ENCODE data around the gene CAB39L. TPM values are rescaled to one million over a fixed set of nuclear protein-coding genes. Genes with fewer than 3 reads are reported as not detected.
A peak's percentile ranks its signal among the peaks of the same experiment; 100 is the strongest.

Gene CAB39L
- total RNA-seq (ENCODE audit: low replicate concordance): 19.9 and 23.3 TPM in 2 replicates

DNA sequence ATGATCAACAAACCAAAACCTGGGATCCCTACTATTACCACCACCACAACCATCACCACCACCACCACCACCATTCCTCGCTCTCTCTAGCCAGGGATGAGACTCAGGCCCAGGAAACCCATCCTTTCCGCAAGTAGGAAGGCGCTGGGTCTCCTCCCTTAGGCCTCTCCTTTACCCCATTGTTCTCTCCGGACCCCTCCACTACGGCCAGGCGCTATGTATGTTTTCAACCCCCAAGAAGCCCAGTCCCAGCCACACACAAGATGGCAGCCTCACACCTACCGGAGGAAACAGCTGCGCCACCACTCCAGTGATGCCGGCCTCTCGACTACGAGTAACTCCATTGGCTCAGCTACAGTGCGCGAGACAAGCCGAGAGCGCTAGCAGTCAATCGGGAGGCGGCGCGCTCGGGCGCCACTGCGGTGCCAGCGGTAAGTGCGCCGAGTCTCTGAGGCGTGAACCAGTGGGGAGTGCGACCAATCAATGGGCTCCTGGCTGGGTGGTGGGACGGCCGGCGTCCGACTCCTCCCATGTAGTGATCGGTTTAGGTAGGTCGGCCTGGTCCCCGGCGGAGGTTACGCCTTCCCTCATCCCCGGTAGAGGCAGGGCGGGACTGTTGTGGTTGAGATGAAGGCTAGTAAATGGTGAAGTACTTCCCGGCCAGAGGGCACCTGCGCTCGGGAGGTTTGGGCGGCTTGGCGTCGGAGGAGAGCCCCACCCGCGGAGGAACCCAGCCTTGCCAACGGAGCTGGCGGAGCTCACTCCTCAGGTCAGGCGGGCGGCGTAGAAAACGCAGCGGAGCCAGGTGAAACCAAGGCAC lies at the start of gene CAB39L, which contains the start of gene SETDB2:
TSS of gene CAB39L (minus strand) at position 361 of the 820 bp plus-strand sequence. CDS start 61,154 bp downstream, outside the sequence.
TSS of gene SETDB2 (plus strand) at position 571 of the 820 bp plus-strand sequence. CDS start 7,620 bp downstream, outside the sequence.
- DNase-seq (ENCODE audit: low read depth): peak; percentile 98
- TF ChIP-seq, protein P1, sequence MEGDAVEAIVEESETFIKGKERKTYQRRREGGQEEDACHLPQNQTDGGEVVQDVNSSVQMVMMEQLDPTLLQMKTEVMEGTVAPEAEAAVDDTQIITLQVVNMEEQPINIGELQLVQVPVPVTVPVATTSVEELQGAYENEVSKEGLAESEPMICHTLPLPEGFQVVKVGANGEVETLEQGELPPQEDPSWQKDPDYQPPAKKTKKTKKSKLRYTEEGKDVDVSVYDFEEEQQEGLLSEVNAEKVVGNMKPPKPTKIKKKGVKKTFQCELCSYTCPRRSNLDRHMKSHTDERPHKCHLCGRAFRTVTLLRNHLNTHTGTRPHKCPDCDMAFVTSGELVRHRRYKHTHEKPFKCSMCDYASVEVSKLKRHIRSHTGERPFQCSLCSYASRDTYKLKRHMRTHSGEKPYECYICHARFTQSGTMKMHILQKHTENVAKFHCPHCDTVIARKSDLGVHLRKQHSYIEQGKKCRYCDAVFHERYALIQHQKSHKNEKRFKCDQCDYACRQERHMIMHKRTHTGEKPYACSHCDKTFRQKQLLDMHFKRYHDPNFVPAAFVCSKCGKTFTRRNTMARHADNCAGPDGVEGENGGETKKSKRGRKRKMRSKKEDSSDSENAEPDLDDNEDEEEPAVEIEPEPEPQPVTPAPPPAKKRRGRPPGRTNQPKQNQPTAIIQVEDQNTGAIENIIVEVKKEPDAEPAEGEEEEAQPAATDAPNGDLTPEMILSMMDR (IDR thresholded peaks at IDR 0.05; ENCODE audit: insufficient read depth, low read length): peak; percentile 48
- peak within 1 kb of the TSS; percentile 97 for H3K4me3 ChIP-seq (ENCODE audit: low read depth, low read length)

DNA sequence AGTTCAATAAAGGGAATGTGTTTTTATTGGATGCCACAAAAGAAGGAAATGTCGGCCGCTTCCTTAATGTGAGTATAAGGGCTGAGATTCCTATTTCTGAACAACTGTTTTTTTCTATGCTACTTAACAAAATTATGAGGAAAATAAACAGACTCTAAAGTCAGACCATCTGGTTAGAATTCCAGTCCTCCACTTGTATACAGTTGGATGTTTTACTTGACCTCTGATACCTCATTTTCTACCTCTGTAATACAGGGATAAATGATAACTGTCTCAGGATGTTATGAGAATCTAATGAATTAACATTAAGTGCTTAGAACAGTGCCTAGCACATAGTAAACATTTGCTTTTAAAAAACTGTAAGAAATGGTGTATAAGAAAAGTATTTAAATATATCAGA lies 44.7 kb upstream of the CAB39L start:
- TF ChIP-seq, protein P1 (IDR thresholded peaks at IDR 0.05; ENCODE audit: insufficient read depth, low read length): no peak
- H3K4me3 ChIP-seq (ENCODE audit: low read depth, low read length): no peak overlapping the region
- no peak for DNase-seq (ENCODE audit: low read depth)

DNA sequence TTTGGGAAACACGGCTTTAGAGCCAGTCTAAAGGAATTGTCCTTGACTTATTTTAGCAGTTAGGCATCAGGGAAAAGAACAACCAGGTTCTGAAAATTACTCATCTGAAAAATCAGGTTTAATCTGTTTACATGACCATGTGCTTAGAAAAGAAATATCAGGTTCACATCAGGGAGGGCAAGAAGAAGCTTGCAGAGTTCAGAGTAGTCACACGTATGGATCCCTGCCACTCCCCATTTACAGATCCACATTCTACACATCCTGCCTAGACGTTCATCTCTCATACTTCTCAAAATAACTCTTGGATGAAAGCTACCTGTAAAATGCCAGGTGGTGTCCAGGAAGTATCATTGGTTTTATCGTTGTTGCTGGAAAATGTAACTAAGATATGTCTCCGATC lies 37.9 kb upstream of the CAB39L start:
- H3K4me3 ChIP-seq (ENCODE audit: low read depth, low read length): no peak overlapping the region
- no peak for DNase-seq (ENCODE audit: low read depth)
- TF ChIP-seq, protein P1 (IDR thresholded peaks at IDR 0.05; ENCODE audit: insufficient read depth, low read length): no peak

DNA sequence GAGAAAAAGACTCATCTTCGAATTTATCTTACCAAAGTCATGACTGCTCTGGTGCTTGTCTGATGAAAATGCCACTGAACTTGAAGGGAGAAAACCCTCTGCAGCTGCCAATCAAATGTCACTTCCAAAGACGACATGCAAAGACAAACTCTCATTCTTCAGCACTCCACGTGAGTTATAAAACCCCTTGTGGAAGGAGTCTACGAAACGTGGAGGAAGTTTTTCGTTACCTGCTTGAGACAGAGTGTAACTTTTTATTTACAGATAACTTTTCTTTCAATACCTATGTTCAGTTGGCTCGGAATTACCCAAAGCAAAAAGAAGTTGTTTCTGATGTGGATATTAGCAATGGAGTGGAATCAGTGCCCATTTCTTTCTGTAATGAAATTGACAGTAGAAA lies 32.7 kb upstream of the CAB39L start:
- DNase-seq (ENCODE audit: low read depth): no peak
- no peak overlapping the region for H3K4me3 ChIP-seq (ENCODE audit: low read depth, low read length)
- TF ChIP-seq, protein P1 (IDR thresholded peaks at IDR 0.05; ENCODE audit: insufficient read depth, low read length): no peak

DNA sequence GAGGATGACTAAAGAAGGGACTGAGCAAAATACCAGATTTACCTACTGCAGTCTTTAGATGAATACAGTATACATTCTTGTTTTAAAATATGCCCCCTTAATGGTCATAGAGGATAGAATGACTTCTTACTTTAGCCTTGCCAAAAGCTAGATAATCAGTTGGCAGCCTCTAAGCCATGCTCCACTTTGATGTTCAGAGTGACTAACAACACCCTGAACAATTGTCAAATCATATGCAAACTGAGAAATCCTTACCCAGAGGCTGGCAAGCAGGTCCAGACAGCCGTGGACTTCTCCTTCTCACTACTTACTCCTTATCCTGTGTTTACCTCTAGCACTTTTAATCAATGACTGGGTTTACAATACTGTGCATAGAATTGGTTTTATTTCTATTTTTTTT lies 28.3 kb upstream of the CAB39L start:
- TF ChIP-seq, protein P1 (IDR thresholded peaks at IDR 0.05; ENCODE audit: insufficient read depth, low read length): no peak
- peak; percentile 65 for DNase-seq (ENCODE audit: low read depth)

DNA sequence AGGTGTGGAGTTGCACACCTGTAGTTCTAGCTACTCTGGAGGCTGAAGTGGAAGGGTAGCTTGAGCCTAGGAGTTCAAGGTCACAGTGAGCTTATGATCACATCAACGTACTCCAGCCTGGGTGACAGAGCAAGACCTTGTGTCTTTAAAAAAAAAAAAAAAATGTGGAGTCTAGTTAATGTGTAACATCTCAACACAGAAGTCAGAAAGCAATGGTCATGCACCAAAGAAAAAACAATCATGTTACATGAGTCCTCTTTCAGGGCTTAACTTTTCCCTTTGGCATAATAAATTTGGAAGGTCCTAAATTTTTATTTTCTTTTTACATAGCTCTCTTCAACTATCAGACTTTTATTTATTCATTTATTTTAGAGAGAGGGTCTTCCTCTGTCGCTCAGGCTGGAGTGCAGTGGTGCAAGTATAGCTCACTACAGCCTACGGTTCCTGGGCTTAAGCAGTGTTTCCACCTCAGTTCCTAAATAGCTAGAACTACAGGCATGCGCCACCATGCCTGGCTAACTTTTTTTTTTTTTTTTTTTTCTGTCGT lies 22.5 kb upstream of the CAB39L start:
- DNase-seq (ENCODE audit: low read depth): no peak
- TF ChIP-seq, protein P1 (IDR thresholded peaks at IDR 0.05; ENCODE audit: insufficient read depth, low read length): no peak
- no peak overlapping the region for H3K4me3 ChIP-seq (ENCODE audit: low read depth, low read length)

More for the DNA sequence above, 28.3 kb upstream of the CAB39L start:
- H3K4me3 ChIP-seq (ENCODE audit: low read depth, low read length): no peak overlapping the region

Measured in fibroblast of the aortic adventitia (primary cell).